Memory B cell (primary cell): ENCODE measurements around the gene ZGLP1.

Experiments
- ATAC-seq: fragments of 150-1000 bp; cut with Tn5 transposase; 2 replicates; pipeline ENCODE4 v1.10.0; 2021; ENCODE audit warnings: low read depth, mild to moderate bottlenecking, moderate library complexity
- DNase-seq, 2 donors: peaks; one replicate each; pipeline ENCODE4 v3.0.0; 2022; ENCODE audit warnings: low spot score in 2 of 2
- H3K27ac Mint-ChIP-seq: one replicate; pipeline ENCODE4 v1.8.0; 2022; ENCODE audit warnings: mild to moderate bottlenecking, moderate library complexity, mixed read lengths
- H3K27me3 Mint-ChIP-seq: one replicate; pipeline ENCODE4 v1.8.0; 2022; ENCODE audit warnings: mixed read lengths
- H3K36me3 Mint-ChIP-seq: one replicate; pipeline ENCODE4 v1.8.0; 2022; ENCODE audit warnings: mild to moderate bottlenecking, mixed read lengths
- H3K4me1 Mint-ChIP-seq: one replicate; pipeline ENCODE4 v1.8.0; 2022; ENCODE audit warnings: mixed read lengths
- H3K4me3 Mint-ChIP-seq: one replicate; pipeline ENCODE4 v1.8.0; 2022; ENCODE audit warnings: mild to moderate bottlenecking, moderate library complexity, mixed read lengths
- H3K9me3 Mint-ChIP-seq: one replicate; pipeline ENCODE4 v1.8.0; 2022; ENCODE audit warnings: mixed read lengths

Gene ZGLP1

GRCh38 chr19:10333758-10334587 is 24.4 kb upstream of the ZGLP1 start:
- H3K27ac Mint-ChIP-seq, result peak overlapping the region; percentile 94
- H3K27me3 Mint-ChIP-seq, result no peaks in the 10 kb centered on the region
- H3K9me3 Mint-ChIP-seq, result no peaks in the 10 kb centered on the region
- peaks cover 17% of the 10 kb centered on the region for H3K4me1 Mint-ChIP-seq
- H3K4me3 Mint-ChIP-seq, result peak overlapping the region; percentile 87
- ATAC-seq (no peak), DNase-seq (no peak)
- H3K36me3 Mint-ChIP-seq, result peaks cover 5% of the 10 kb centered on the region

GRCh38 chr19:10332965-10333757 is 23.5 kb upstream of the ZGLP1 start, which contains the start of gene RAVER1:
Gene RAVER1, minus strand, starts transcription at chr19:10333529. Its CDS starts 22 bp downstream, at chr19:10333507.
- peak within 1 kb of the TSS; percentile 94 for H3K27ac Mint-ChIP-seq
- DNase-seq, result peak; percentile 92 to 96
- no peaks in the 10 kb centered on the region for H3K9me3 Mint-ChIP-seq
- peaks cover 10% of the 10 kb centered on the region for H3K4me1 Mint-ChIP-seq
- peak; percentile 91 for ATAC-seq
- H3K4me3 Mint-ChIP-seq, result peak within 1 kb of the TSS; percentile 87
- H3K27me3 Mint-ChIP-seq, result no peaks in the 10 kb centered on the region
- peaks cover 5% of the 10 kb centered on the region for H3K36me3 Mint-ChIP-seq

GRCh38 chr19:10332158-10332964 is 22.7 kb upstream of the ZGLP1 start:
- peaks cover 7% of the 10 kb centered on the region for H3K36me3 Mint-ChIP-seq
- peak overlapping the region; percentile 94 for H3K27ac Mint-ChIP-seq
- peak; percentile 0 for ATAC-seq
- no peaks in the 10 kb centered on the region for H3K27me3 Mint-ChIP-seq
- H3K9me3 Mint-ChIP-seq, result no peaks in the 10 kb centered on the region
- peak overlapping the region; percentile 87 for H3K4me3 Mint-ChIP-seq
- DNase-seq, result no peak
- peaks cover 10% of the 10 kb centered on the region for H3K4me1 Mint-ChIP-seq

GRCh38 chr19:10329555-10329954 is 19.9 kb upstream of the ZGLP1 start:
- peaks cover 5% of the 10 kb centered on the region for H3K36me3 Mint-ChIP-seq
- H3K4me1 Mint-ChIP-seq, result peaks cover 7% of the 10 kb centered on the region
- no peak for DNase-seq
- no peak for ATAC-seq
- no peak overlapping the region for H3K27ac Mint-ChIP-seq
- H3K9me3 Mint-ChIP-seq, result no peaks in the 10 kb centered on the region
- no peaks in the 10 kb centered on the region for H3K27me3 Mint-ChIP-seq
- H3K4me3 Mint-ChIP-seq, result no peak overlapping the region

GRCh38 chr19:10328558-10329429 is 19.2 kb upstream of the ZGLP1 start:
- Mint-ChIP-seq H3K4me3 (no peak overlapping the region), H3K36me3 (peaks cover 5% of the 10 kb centered on the region), H3K9me3 (no peaks in the 10 kb centered on the region), H3K27ac (no peak overlapping the region), H3K27me3 (no peaks in the 10 kb centered on the region), H3K4me1 (peaks cover 7% of the 10 kb centered on the region)
- DNase-seq, result no peak
- ATAC-seq, result no peak

GRCh38 chr19:10327793-10328192 is 18.2 kb upstream of the ZGLP1 start:
- H3K4me1 Mint-ChIP-seq, result peaks cover 2% of the 10 kb centered on the region
- H3K27ac Mint-ChIP-seq, result no peak overlapping the region
- DNase-seq, result no peak
- no peak overlapping the region for H3K4me3 Mint-ChIP-seq
- H3K36me3 Mint-ChIP-seq, result peaks cover 5% of the 10 kb centered on the region
- no peaks in the 10 kb centered on the region for H3K9me3 Mint-ChIP-seq
- no peak for ATAC-seq
- H3K27me3 Mint-ChIP-seq, result no peaks in the 10 kb centered on the region

GRCh38 chr19:10325732-10326131 is 16.1 kb upstream of the ZGLP1 start:
- DNase-seq, result no peak
- H3K36me3 Mint-ChIP-seq, result peaks cover 10% of the 10 kb centered on the region
- H3K27me3 Mint-ChIP-seq, result no peaks in the 10 kb centered on the region
- no peak overlapping the region for H3K4me3 Mint-ChIP-seq
- no peak for ATAC-seq
- no peaks in the 10 kb centered on the region for H3K9me3 Mint-ChIP-seq
- H3K27ac Mint-ChIP-seq, result no peak overlapping the region
- H3K4me1 Mint-ChIP-seq, result peaks cover 3% of the 10 kb centered on the region

GRCh38 chr19:10321874-10322835 is 12.5 kb upstream of the ZGLP1 start:
- Mint-ChIP-seq H3K9me3 (no peaks in the 10 kb centered on the region), H3K4me3 (no peak overlapping the region)

GRCh38 chr19:10321417-10321797 is 11.8 kb upstream of the ZGLP1 start:
- no peak for ATAC-seq
- H3K4me3 Mint-ChIP-seq, result no peak overlapping the region

More at GRCh38 chr19:10321874-10322835, 12.5 kb upstream of the ZGLP1 start:
- ATAC-seq, result no peak
- DNase-seq, result no peak
- Mint-ChIP-seq H3K27me3 (no peaks in the 10 kb centered on the region), H3K4me1 (peaks cover 3% of the 10 kb centered on the region), H3K27ac (no peak overlapping the region), H3K36me3 (peaks cover 9% of the 10 kb centered on the region)

GRCh38 chr19:10320602-10321416 is 11.2 kb upstream of the ZGLP1 start:
- H3K27me3 Mint-ChIP-seq, result no peaks in the 10 kb centered on the region
- H3K4me3 Mint-ChIP-seq, result no peak overlapping the region
- peaks cover 10% of the 10 kb centered on the region for H3K36me3 Mint-ChIP-seq
- H3K4me1 Mint-ChIP-seq, result peaks cover 9% of the 10 kb centered on the region
- no peaks in the 10 kb centered on the region for H3K9me3 Mint-ChIP-seq
- ATAC-seq (no peak), DNase-seq (no peak)
- H3K27ac Mint-ChIP-seq, result no peak overlapping the region

More at GRCh38 chr19:10321417-10321797, 11.8 kb upstream of the ZGLP1 start:
- Mint-ChIP-seq H3K27me3 (no peaks in the 10 kb centered on the region), H3K4me1 (peaks cover 3% of the 10 kb centered on the region), H3K27ac (no peak overlapping the region), H3K9me3 (no peaks in the 10 kb centered on the region), H3K36me3 (peaks cover 9% of the 10 kb centered on the region)
- DNase-seq, result no peak

- H3K36me3 Mint-ChIP-seq, result peaks cover 10% of the 10 kb centered on the region
- no peak overlapping the region for H3K4me3 Mint-ChIP-seq
- ATAC-seq, result no peak
- peaks cover 20% of the 10 kb centered on the region for H3K4me1 Mint-ChIP-seq
- no peak for DNase-seq
- no peak overlapping the region for H3K27ac Mint-ChIP-seq
- no peaks in the 10 kb centered on the region for H3K9me3 Mint-ChIP-seq
- H3K27me3 Mint-ChIP-seq, result no peaks in the 10 kb centered on the region
Measured at GRCh38 chr19:10318807-10319682, 9.4 kb upstream of the ZGLP1 start.
